Tibial artery (tissue), 4 donors: Measurements from ENCODE around the gene EIF5B.

Experiments used
- DNase-seq, 2 donors: peaks; one replicate each; pipeline ENCODE4 v3.0.0-alpha.2; 2019
- H3K27ac ChIP-seq, 2 donors: fragments of 200-600 bp; sonication (generic) in 1 of 2; 1 replicate in 1 of 2; 2 replicates in 1 of 2; pipeline ENCODE4 v1.5.1; 2018 to 2019; ENCODE audit warnings: mild to moderate bottlenecking in 1 of 2
- H3K27me3 ChIP-seq, 2 donors: fragments of 200-600 bp; sonication (generic) in 1 of 2; one replicate each; pipeline versions ENCODE4 v1.5.1 to v1.6.0; 2016 to 2019
- H3K36me3 ChIP-seq, 3 donors: fragments of 200-600 bp; sonication (generic) in 2 of 3; one replicate each; pipeline ENCODE4 v1.5.1; 2016 to 2019; ENCODE audit warnings: mild to moderate bottlenecking in 2 of 3
- H3K4me1 ChIP-seq, 4 donors: fragments of 200-600 bp; sonication (generic) in 2 of 4; 1 replicate in 3 of 4; 2 replicates in 1 of 4; pipeline ENCODE4 v1.5.1; 2016 to 2019
- H3K4me3 ChIP-seq, 2 donors: fragments of 200-600 bp; sonication (generic) in 1 of 2; 1 replicate in 1 of 2; 2 replicates in 1 of 2; pipeline ENCODE4 v1.5.1; 2018 to 2019; ENCODE audit warnings: mild to moderate bottlenecking in 2 of 2
- H3K9me3 ChIP-seq, 3 donors: fragments of 200-600 bp; sonication (generic) in 1 of 3; one replicate each; pipeline ENCODE4 v1.5.1; 2016 to 2019
- intact Hi-C: fragments of 100-400 bp; cut with DNase I; formaldehyde crosslinking; loops from one replicate; pipeline ENCODE4 v1.15.0; 2023; ENCODE audit warnings: low total_unique reads
- TF ChIP-seq, protein P1 (sequence below), 2 experiments: fragments of 200-600 bp in 1 of 2; fragments of 450-650 bp in 1 of 2; IDR thresholded peaks; one replicate each; pipeline ENCODE4 v1.5.1; 2017 to 2019; ENCODE audit warnings: antibody characterized with exemption in 2 of 2, mild to moderate bottlenecking in 1 of 2, moderate library complexity in 1 of 2

The EIF5B gene

DNA sequence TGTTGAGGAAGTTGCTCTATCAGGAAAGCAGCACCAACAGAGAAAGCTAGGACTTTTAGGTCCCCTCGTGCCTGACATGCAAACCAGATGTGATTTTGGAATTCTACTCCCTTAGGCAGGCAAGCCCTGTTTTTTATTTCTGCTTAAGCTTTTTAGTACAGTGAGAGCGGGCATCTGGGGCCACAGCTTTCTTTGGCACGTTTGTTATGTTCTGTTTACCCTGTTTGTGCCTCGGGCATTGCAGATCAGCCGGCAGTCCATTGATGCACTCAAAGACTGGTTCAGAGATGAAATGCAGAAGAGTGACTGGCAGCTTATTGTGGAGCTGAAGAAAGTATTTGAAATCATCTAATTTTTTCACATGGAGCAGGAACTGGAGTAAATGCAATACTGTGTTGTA, 61.9 kb downstream of the EIF5B start:
- Histone ChIP-seq H3K9me3 (no peaks in the 10 kb centered on the region), H3K36me3 (peaks cover 74 to 98% (median 91%) of the 10 kb centered on the region in 3 donors), H3K4me3 (no peak overlapping the region), H3K27me3 (no peaks in the 10 kb centered on the region), H3K4me1 (no peaks in the 10 kb centered on the region), H3K27ac (no peak overlapping the region)
- intact Hi-C loops, result no loop called here
- TF ChIP-seq, protein P1, sequence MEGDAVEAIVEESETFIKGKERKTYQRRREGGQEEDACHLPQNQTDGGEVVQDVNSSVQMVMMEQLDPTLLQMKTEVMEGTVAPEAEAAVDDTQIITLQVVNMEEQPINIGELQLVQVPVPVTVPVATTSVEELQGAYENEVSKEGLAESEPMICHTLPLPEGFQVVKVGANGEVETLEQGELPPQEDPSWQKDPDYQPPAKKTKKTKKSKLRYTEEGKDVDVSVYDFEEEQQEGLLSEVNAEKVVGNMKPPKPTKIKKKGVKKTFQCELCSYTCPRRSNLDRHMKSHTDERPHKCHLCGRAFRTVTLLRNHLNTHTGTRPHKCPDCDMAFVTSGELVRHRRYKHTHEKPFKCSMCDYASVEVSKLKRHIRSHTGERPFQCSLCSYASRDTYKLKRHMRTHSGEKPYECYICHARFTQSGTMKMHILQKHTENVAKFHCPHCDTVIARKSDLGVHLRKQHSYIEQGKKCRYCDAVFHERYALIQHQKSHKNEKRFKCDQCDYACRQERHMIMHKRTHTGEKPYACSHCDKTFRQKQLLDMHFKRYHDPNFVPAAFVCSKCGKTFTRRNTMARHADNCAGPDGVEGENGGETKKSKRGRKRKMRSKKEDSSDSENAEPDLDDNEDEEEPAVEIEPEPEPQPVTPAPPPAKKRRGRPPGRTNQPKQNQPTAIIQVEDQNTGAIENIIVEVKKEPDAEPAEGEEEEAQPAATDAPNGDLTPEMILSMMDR (IDR thresholded peaks at IDR 0.05), result no peak
- DNase-seq, result no peak

DNA sequence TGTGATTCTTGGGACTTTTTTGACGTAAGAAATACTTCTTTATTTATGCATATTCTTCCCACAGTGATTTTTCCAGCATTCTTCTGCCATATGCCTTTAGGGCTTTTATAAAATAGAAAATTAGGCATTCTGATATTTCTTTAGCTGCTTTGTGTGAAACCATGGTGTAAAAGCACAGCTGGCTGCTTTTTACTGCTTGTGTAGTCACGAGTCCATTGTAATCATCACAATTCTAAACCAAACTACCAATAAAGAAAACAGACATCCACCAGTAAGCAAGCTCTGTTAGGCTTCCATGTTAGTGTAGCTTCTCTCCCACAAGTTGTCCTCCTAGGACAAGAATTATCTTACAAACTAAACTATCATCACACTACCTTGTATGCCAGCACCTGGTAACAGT, 62.6 kb downstream of the EIF5B start:
- Histone ChIP-seq H3K4me1 (no peaks in the 10 kb centered on the region), H3K27ac (no peak overlapping the region), H3K36me3 (peaks cover 74 to 98% (median 91%) of the 10 kb centered on the region in 3 donors), H3K9me3 (no peaks in the 10 kb centered on the region), H3K4me3 (no peak overlapping the region), H3K27me3 (no peaks in the 10 kb centered on the region)
- DNase-seq, result no peak
- TF ChIP-seq, protein P1 (IDR thresholded peaks at IDR 0.05), result no peak
- intact Hi-C loops, result loop anchor here (5.0 kb wide), 1 partner anchor 32 kb away; no protein-coding TSS in a partner anchor

DNA sequence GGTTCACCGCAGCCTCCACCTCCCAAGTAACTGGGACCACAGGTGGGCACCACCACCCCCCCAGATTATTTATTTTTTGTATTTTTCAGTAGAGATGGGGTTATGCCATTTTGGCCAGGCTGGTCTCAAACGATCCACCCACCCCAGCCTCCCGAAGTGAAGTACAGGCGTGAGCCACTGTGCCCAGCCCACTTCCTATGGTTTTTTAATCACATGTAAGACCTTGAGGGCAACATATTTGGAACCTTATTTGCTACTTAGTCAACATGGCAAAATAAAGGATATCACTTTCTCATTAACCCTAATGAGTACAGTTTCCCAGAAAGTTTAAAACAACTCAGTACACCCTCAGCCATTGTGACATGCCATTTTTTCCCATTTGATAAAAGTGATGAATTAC, 64.7 kb downstream of the EIF5B start:
- H3K27ac ChIP-seq, result no peak overlapping the region

DNA sequence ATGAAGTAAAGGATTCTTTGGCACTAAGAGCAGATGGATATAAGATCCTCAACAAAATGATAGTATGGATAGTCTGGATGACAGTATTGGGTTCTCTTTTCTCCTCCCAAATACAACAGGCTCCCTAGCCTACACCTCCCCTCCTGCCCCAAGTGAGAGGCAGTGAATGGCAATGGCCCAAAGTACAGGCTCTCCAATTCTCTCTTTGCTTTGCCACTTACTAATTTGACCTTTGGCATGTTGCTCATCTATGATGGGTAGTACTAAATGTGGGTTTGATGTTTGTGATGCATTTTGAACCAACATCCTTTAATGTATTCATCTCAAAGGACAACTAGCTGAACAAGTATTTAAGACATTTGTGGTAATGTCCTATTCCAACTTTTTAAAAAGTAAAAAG, 65.9 kb downstream of the EIF5B start:
- no peaks in the 10 kb centered on the region for H3K4me1 ChIP-seq
- H3K4me3 ChIP-seq, result no peak overlapping the region
- TF ChIP-seq, protein P1 (IDR thresholded peaks at IDR 0.05), result no peak
- H3K9me3 ChIP-seq, result no peaks in the 10 kb centered on the region
- H3K27ac ChIP-seq, result no peak overlapping the region
- intact Hi-C loops, result loop anchor here (5.0 kb wide), 1 partner anchor 36 kb away; no protein-coding TSS in a partner anchor
- H3K36me3 ChIP-seq, result peaks cover 60 to 93% (median 83%) of the 10 kb centered on the region in 3 donors
- no peaks in the 10 kb centered on the region for H3K27me3 ChIP-seq
- no peak for DNase-seq

More for the DNA sequence above, 64.7 kb downstream of the EIF5B start:
- DNase-seq, result no peak
- no peaks in the 10 kb centered on the region for H3K4me1 ChIP-seq
- no peak overlapping the region for H3K4me3 ChIP-seq
- no peaks in the 10 kb centered on the region for H3K27me3 ChIP-seq
- H3K9me3 ChIP-seq, result no peaks in the 10 kb centered on the region
- TF ChIP-seq, protein P1 (IDR thresholded peaks at IDR 0.05), result no peak
- intact Hi-C loops, result loop anchor here (5.0 kb wide), 1 partner anchor 35 kb away; no protein-coding TSS in a partner anchor
- peaks cover 60 to 96% (median 87%) of the 10 kb centered on the region in 3 donors for H3K36me3 ChIP-seq

DNA sequence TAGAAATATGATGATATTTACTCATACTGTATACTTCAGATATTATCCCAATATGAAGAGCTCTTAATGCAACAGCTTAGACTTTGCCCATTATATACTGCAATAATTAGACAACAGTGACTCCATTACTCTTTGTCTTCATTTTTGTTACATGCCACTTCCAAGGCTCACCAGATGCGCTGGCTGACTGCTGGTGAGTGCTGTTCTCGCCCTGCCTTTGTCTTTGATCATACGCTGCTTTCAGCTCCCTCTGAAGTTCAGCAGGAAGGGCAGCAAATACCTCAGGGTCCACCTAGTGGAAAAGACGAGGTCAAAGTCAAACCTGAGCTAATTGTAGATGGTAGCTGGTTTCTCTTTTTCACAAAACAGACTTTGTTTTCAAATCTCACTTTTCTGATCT, 66.3 kb downstream of the EIF5B start:
- Histone ChIP-seq H3K4me3 (no peak overlapping the region), H3K36me3 (peaks cover 60 to 88% (median 78%) of the 10 kb centered on the region in 3 donors), H3K4me1 (no peaks in the 10 kb centered on the region), H3K27me3 (no peaks in the 10 kb centered on the region), H3K27ac (no peak overlapping the region), H3K9me3 (no peaks in the 10 kb centered on the region)
- TF ChIP-seq, protein P1 (IDR thresholded peaks at IDR 0.05), result no peak
- no peak for DNase-seq
- intact Hi-C loops, result loop anchor here (5.0 kb wide), 1 partner anchor 36 kb away; no protein-coding TSS in a partner anchor
